ENCODE data around the gene CD40LG.

Gene CD40LG

DNA sequence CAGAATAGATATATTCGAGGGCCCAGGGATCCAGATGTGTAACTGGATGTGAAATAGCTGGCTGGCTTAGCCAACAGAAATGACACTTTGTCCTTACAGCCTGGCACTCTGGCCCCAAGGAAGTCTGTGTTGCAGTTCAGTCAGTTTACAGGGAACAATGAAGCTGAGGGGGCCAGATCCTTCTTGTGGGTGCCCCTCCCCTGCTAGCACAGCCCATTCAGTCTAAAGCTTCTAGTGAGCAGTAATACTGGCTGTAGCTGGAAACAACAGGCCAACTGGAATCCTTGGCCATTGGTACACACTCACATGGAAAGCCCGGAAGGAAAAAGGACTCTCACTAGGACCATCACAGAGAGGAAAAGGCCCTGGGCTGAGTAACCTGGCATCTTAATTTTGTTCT, 22.7 kb upstream of the CD40LG start:
- no peak for DNase-seq
- Histone ChIP-seq H3K27me3 (replicated peaks) (no peaks in the 10 kb centered on the region), H3K4me3 (ENCODE audit: low read depth, low read length) (no peak overlapping the region), H3K36me3 (replicated peaks) (no peaks in the 10 kb centered on the region), H3K27ac (no peak overlapping the region)
- TF ChIP-seq, protein P1, sequence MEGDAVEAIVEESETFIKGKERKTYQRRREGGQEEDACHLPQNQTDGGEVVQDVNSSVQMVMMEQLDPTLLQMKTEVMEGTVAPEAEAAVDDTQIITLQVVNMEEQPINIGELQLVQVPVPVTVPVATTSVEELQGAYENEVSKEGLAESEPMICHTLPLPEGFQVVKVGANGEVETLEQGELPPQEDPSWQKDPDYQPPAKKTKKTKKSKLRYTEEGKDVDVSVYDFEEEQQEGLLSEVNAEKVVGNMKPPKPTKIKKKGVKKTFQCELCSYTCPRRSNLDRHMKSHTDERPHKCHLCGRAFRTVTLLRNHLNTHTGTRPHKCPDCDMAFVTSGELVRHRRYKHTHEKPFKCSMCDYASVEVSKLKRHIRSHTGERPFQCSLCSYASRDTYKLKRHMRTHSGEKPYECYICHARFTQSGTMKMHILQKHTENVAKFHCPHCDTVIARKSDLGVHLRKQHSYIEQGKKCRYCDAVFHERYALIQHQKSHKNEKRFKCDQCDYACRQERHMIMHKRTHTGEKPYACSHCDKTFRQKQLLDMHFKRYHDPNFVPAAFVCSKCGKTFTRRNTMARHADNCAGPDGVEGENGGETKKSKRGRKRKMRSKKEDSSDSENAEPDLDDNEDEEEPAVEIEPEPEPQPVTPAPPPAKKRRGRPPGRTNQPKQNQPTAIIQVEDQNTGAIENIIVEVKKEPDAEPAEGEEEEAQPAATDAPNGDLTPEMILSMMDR (IDR thresholded peaks at IDR 0.05; ENCODE audit: low read depth, low read length, missing control alignments), result no peak
- in situ Hi-C loops (cut with HindIII; ENCODE audit: low pct_ligation_motif_present, low sequenced_read_pairs), result no loop called here

DNA sequence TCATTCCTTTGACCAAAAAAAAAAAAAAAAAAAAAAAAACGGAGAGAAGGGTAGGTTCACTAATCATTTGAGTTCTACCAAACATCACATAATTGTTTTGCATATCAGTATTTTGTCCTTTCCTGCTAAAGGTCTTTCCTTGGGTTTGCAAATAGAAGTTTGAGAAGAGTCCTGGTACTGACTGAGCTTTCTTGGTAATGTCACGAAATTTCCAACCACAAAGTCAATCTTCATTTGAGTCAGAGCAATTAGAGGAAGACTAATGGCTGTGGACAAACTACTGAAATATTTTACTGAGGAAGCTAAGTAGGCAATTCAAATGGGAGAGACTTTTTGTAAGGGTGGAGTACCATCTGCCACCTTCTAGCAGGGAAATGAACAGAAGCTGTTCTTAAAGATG, 21.7 kb upstream of the CD40LG start:
- Histone ChIP-seq H3K27me3 (replicated peaks) (no peaks in the 10 kb centered on the region), H3K4me3 (ENCODE audit: low read depth, low read length) (no peak overlapping the region), H3K27ac (no peak overlapping the region), H3K36me3 (replicated peaks) (no peaks in the 10 kb centered on the region)
- TF ChIP-seq, protein P1 (IDR thresholded peaks at IDR 0.05; ENCODE audit: low read depth, low read length, missing control alignments), result no peak
- in situ Hi-C loops (cut with HindIII; ENCODE audit: low pct_ligation_motif_present, low sequenced_read_pairs), result no loop called here
- DNase-seq, result no peak

DNA sequence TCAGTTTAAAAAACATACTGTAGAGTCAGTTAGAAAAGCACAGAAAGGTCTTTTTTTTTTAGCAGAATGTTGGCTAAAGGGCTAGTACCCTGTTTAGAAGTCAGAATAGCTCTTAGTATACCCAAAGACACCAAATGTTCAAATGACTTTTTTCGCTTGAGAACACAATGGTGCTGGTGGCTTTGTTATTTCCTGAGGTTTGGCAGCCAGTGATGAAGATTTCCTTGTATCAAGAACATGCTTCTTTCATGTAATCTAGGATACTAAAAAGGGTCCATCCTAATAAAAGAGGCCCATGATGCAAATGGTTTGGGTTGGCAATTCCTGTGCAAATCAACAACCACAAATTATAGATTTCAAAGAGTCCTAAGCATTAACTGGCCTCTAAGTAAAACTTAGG, 21.1 kb upstream of the CD40LG start:
- DNase-seq, result no peak
- no peaks in the 10 kb centered on the region for H3K36me3 ChIP-seq (replicated peaks)
- H3K27me3 ChIP-seq (replicated peaks), result no peaks in the 10 kb centered on the region
- no peak overlapping the region for H3K4me3 ChIP-seq (ENCODE audit: low read depth, low read length)
- H3K27ac ChIP-seq, result no peak overlapping the region
- in situ Hi-C loops (cut with HindIII; ENCODE audit: low pct_ligation_motif_present, low sequenced_read_pairs), result no loop called here
- TF ChIP-seq, protein P1 (IDR thresholded peaks at IDR 0.05; ENCODE audit: low read depth, low read length, missing control alignments), result no peak

DNA sequence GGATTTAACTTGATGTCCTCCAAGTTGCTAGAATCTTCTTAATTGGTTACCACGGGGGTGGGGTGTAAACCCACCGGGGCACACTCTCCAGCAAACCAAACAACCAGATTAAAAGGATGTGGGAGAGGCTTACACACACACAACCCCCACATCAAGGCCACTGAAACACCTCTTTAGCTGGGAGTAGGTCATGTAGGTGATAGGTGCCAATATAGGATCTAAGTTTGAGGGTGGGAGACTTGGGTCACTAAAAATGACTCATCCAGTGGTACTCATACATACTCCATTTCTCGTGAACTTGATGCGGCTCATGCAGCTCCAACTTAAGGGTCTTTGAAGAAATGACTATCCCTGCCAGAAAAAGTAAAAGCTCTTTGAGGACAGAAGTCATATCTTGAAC, 20.5 kb upstream of the CD40LG start:
- Histone ChIP-seq H3K27ac (no peak overlapping the region), H3K4me3 (ENCODE audit: low read depth, low read length) (no peak overlapping the region), H3K27me3 (replicated peaks) (no peaks in the 10 kb centered on the region), H3K36me3 (replicated peaks) (no peaks in the 10 kb centered on the region)
- no peak for DNase-seq
- in situ Hi-C loops (cut with HindIII; ENCODE audit: low pct_ligation_motif_present, low sequenced_read_pairs), result no loop called here
- TF ChIP-seq, protein P1 (IDR thresholded peaks at IDR 0.05; ENCODE audit: low read depth, low read length, missing control alignments), result no peak

DNA sequence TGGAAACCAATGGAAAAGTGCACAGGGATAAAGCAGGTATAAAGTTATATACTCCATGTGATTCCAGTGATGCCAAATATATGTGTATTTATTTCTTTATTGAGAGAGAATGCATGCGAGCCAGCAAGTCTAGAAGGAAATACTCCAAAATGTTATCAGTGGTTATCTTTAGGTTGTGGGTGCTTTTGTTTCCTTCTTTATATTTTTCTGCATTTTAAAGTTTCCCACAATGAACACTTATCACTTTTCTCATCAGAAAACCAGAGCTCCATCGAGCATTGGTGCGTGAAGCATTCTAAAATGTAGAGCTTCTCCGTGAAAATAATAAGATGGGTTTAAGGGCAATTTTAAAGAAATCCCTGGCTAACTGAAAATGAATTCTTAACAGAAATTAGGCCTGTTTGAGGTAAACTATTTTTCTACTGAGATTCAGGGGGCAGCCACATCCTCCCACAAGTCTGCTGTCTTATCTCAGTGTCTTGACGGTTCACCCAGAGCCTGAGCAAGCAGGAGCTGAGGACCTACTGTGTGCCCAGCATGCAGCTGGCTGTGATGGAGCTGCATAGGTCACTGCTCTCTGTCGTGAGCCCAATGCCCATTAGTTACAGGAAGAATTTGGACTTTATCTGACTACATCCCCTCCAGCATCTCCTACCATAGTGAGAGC, 18.7 kb upstream of the CD40LG start:
- no peak for DNase-seq
- Histone ChIP-seq H3K4me3 (ENCODE audit: low read depth, low read length) (no peak overlapping the region), H3K27ac (no peak overlapping the region), H3K27me3 (replicated peaks) (no peaks in the 10 kb centered on the region), H3K36me3 (replicated peaks) (no peaks in the 10 kb centered on the region)
- TF ChIP-seq, protein P1 (IDR thresholded peaks at IDR 0.05; ENCODE audit: low read depth, low read length, missing control alignments), result no peak
- in situ Hi-C loops (cut with HindIII; ENCODE audit: low pct_ligation_motif_present, low sequenced_read_pairs), result no loop called here

DNA sequence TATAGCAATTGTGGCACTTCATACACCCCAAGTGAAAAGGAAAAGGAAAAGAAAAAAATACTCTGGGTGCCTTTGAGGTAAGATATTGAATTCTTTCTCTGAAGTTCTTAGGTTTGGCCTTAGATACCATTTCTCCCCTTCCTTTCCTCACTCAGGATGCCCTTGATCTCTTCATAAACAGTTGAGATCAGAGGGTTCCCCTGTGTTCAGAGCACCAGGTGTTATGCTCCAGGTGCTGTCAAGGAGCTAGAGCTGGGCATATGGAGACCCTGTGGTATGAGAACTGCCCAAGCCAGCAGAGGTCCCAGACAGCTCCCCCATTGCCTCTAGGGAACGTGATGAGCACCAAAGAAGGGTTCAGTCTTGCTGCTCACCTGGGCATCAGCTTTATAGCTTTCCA, 17.1 kb upstream of the CD40LG start:
- H3K4me3 ChIP-seq (ENCODE audit: low read depth, low read length), result no peak overlapping the region
- no peaks in the 10 kb centered on the region for H3K36me3 ChIP-seq (replicated peaks)
- in situ Hi-C loops (cut with HindIII; ENCODE audit: low pct_ligation_motif_present, low sequenced_read_pairs), result no loop called here
- DNase-seq, result no peak
- H3K27ac ChIP-seq, result no peak overlapping the region
- H3K27me3 ChIP-seq (replicated peaks), result no peaks in the 10 kb centered on the region
- TF ChIP-seq, protein P1 (IDR thresholded peaks at IDR 0.05; ENCODE audit: low read depth, low read length, missing control alignments), result no peak

Measured in brain microvascular endothelial cell (primary cell).